ENCODE results near the gene BCL10. TPM values are rescaled to one million over a fixed set of nuclear protein-coding genes. Genes with fewer than 3 reads are reported as not detected.
A peak's percentile ranks its signal among the peaks of the same experiment; 100 is the strongest.

Gene BCL10
- total RNA-seq, 3 donors from 2014 or later (not counting 1 experiment from before 2014, with no cell fraction given): 46.3 to 49.2 (median 48.7) TPM

- Histone ChIP-seq H3K36me3 (ENCODE audit: control insufficient read depth, insufficient read depth, low read length) (no peaks in the 10 kb centered on the region), H3K9me3 (ENCODE audit: control insufficient read depth, insufficient read depth, low read length) (no peaks in the 10 kb centered on the region), H3K27ac (ENCODE audit: low read length) (no peak overlapping the region), H3K4me3 (ENCODE audit: low read length) (no peak overlapping the region), H3K4me1 (ENCODE audit: control insufficient read depth, insufficient read depth, low read length) (peaks cover 7% of the 10 kb centered on the region), H3K27me3 (ENCODE audit: control insufficient read depth, insufficient read depth, low read length) (peaks cover 25% of the 10 kb centered on the region)
- intact Hi-C loops (cut with micrococcal nuclease): no loop called here
- Mint-ChIP-seq H3K4me3 (no peak overlapping the region), H3K4me1 (peaks cover 5 to 11% of the 10 kb centered on the region in 2 donors), H3K27me3 (ENCODE audit: low read depth in 2 of 2) (peaks cover 51 to 84% of the 10 kb centered on the region in 2 donors), H3K27ac (no peak overlapping the region), H3K36me3 (no peaks in the 10 kb centered on the region), H3K9me3 (no peaks in the 10 kb centered on the region)
- ATAC-seq (no peak), DNase-seq (no peak)
- TF ChIP-seq, protein P1, sequence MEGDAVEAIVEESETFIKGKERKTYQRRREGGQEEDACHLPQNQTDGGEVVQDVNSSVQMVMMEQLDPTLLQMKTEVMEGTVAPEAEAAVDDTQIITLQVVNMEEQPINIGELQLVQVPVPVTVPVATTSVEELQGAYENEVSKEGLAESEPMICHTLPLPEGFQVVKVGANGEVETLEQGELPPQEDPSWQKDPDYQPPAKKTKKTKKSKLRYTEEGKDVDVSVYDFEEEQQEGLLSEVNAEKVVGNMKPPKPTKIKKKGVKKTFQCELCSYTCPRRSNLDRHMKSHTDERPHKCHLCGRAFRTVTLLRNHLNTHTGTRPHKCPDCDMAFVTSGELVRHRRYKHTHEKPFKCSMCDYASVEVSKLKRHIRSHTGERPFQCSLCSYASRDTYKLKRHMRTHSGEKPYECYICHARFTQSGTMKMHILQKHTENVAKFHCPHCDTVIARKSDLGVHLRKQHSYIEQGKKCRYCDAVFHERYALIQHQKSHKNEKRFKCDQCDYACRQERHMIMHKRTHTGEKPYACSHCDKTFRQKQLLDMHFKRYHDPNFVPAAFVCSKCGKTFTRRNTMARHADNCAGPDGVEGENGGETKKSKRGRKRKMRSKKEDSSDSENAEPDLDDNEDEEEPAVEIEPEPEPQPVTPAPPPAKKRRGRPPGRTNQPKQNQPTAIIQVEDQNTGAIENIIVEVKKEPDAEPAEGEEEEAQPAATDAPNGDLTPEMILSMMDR (IDR thresholded peaks at IDR 0.05): no peak
- 64% methylated on average over 2 of the region's 2 CpGs for WGBS (ENCODE audit: insufficient coverage)
Observed at GRCh38 chr1:85311818-85312217, 35.4 kb upstream of the BCL10 start.

- H3K4me3 Mint-ChIP-seq: no peak overlapping the region
- Histone ChIP-seq H3K36me3 (ENCODE audit: control insufficient read depth, insufficient read depth, low read length) (no peaks in the 10 kb centered on the region), H3K27ac (ENCODE audit: low read length) (no peak overlapping the region), H3K4me3 (ENCODE audit: low read length) (no peak overlapping the region), H3K4me1 (ENCODE audit: control insufficient read depth, insufficient read depth, low read length) (peaks cover 7% of the 10 kb centered on the region), H3K9me3 (ENCODE audit: control insufficient read depth, insufficient read depth, low read length) (no peaks in the 10 kb centered on the region), H3K27me3 (ENCODE audit: control insufficient read depth, insufficient read depth, low read length) (peaks cover 26% of the 10 kb centered on the region)
- whole genome bisulfite sequencing (ENCODE audit: insufficient coverage): 61% methylated on average over 2 of the region's 4 CpGs
- no peak for DNase-seq
- peaks cover 5 to 13% of the 10 kb centered on the region in 2 donors for H3K4me1 Mint-ChIP-seq
- ATAC-seq: no peak
- intact Hi-C loops (cut with micrococcal nuclease): loop anchor here (5.0 kb wide), 1 partner anchor 708 kb away; no protein-coding TSS in a partner anchor
- peaks cover 53 to 79% of the 10 kb centered on the region in 2 donors for H3K27me3 Mint-ChIP-seq (ENCODE audit: low read depth in 2 of 2)
- H3K27ac Mint-ChIP-seq: no peak overlapping the region
- no peaks in the 10 kb centered on the region for H3K9me3 Mint-ChIP-seq
- no peaks in the 10 kb centered on the region for H3K36me3 Mint-ChIP-seq
- TF ChIP-seq, protein P1 (IDR thresholded peaks at IDR 0.05): no peak
Observed at GRCh38 chr1:85308833-85309350, 32.5 kb upstream of the BCL10 start.

DNA sequence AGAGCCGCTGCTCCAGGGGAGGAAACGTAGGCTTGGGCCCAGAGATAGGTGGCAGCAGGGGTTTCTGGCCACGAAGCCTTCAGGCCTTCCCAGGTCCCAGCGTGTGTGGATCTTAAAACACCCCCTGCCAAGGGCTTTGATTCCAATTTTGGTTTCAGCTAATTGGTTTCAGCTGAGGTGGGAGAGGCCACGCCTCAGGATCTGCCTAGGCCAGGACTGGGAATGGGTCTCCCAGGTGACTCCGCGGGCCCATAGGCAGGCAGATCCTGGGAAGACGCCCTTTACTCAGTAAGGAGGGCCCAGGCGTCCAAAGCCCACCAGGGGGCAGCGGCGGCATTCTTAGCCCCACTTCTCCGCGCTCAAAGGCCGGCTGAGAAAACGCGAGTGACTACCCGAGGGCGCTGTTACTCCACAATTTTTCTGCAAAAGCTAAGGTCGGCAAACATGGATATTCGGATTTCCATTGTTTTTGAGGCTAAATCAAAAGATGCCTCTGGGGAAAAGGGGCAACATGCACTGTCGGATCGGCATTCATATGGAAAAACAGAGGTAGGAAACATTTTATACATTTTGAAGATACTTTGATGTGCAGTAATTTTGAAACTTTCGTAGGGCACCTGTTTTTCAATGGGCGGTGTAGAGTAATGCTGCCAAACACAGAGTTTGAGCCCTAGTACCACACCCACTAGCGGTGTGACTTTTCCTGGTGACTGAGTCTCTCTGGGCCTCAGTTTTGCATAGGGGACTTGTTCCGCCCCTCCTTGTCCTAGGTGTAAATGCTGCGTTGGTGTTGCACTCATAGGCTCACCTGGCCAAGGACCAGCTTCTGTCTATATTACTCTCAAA is 31.8 kb upstream of the BCL10 start:
- Histone ChIP-seq H3K27me3 (ENCODE audit: control insufficient read depth, insufficient read depth, low read length) (peaks cover 26% of the 10 kb centered on the region), H3K36me3 (ENCODE audit: control insufficient read depth, insufficient read depth, low read length) (no peaks in the 10 kb centered on the region), H3K27ac (ENCODE audit: low read length) (no peak overlapping the region), H3K9me3 (ENCODE audit: control insufficient read depth, insufficient read depth, low read length) (no peaks in the 10 kb centered on the region), H3K4me1 (ENCODE audit: control insufficient read depth, insufficient read depth, low read length) (peaks cover 7% of the 10 kb centered on the region), H3K4me3 (ENCODE audit: low read length) (no peak overlapping the region)
- no peak overlapping the region for H3K4me3 Mint-ChIP-seq
- 24% methylated on average over 27 of the region's 27 CpGs for WGBS (ENCODE audit: insufficient coverage)
- peaks cover 5 to 13% of the 10 kb centered on the region in 2 donors for H3K4me1 Mint-ChIP-seq
- TF ChIP-seq, protein P1 (IDR thresholded peaks at IDR 0.05): peak; percentile 40
- peaks cover 49 to 72% of the 10 kb centered on the region in 2 donors for H3K27me3 Mint-ChIP-seq (ENCODE audit: low read depth in 2 of 2)
- ATAC-seq (peak; percentile 62 to 82 (median 77)), DNase-seq (peak; percentile 36 to 72)
- no peak overlapping the region for H3K27ac Mint-ChIP-seq
- H3K36me3 Mint-ChIP-seq: no peaks in the 10 kb centered on the region
- H3K9me3 Mint-ChIP-seq: no peaks in the 10 kb centered on the region
- intact Hi-C loops (cut with micrococcal nuclease): loop anchor here (5.0 kb wide), 1 partner anchor 709 kb away; no protein-coding TSS in a partner anchor
